ENCODE measurements around the gene FKBP3.

DNA sequence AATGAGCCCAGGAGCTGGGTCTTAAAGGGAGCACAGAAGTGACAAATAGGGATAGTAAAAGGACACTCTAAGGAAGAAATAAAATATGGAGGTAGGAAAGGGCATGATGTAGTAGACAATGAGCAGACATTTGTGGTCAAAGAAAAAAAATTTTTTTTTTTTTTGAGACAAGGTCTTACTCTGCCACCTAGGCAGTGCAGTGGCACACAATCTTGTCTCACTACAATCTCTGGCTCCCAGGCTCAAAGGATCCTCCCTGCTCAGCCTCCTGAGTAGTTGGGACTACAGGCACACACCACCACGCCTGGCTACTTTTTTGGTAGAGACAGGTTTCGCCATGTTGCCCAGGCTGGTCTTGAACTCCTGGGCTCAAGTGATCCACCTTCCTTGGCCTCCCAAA, 8.5 kb downstream of the FKBP3 start:
- TF ChIP-seq, protein P1, sequence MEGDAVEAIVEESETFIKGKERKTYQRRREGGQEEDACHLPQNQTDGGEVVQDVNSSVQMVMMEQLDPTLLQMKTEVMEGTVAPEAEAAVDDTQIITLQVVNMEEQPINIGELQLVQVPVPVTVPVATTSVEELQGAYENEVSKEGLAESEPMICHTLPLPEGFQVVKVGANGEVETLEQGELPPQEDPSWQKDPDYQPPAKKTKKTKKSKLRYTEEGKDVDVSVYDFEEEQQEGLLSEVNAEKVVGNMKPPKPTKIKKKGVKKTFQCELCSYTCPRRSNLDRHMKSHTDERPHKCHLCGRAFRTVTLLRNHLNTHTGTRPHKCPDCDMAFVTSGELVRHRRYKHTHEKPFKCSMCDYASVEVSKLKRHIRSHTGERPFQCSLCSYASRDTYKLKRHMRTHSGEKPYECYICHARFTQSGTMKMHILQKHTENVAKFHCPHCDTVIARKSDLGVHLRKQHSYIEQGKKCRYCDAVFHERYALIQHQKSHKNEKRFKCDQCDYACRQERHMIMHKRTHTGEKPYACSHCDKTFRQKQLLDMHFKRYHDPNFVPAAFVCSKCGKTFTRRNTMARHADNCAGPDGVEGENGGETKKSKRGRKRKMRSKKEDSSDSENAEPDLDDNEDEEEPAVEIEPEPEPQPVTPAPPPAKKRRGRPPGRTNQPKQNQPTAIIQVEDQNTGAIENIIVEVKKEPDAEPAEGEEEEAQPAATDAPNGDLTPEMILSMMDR (conservative IDR thresholded peaks at IDR 0.05) = no peak
- no peak for TF ChIP-seq EZH2 (IDR thresholded peaks at IDR 0.05; ENCODE audit: low read depth)
